Measurements from ENCODE around the gene ATP5MC2. TPM values are rescaled to one million over a fixed set of nuclear protein-coding genes. Genes with fewer than 3 reads are reported as not detected.
"Not testable (repeated sequence)": the region's sequence is repeated elsewhere in the genome, so short reads cannot be mapped to it uniquely, and the experiment has no call there.

Gene ATP5MC2
- total RNA-seq = 109 TPM
- 513 TPM for polyA plus RNA-seq

GRCh38 chr12:53675701-53676607, at the start of gene ATP5MC2:
Gene ATP5MC2 (minus strand): TSS chr12:53676083. CDS start chr12:53672614, 3,469 bp downstream.
- peak; percentile 96 for DNase-seq (ENCODE audit: extremely low spot score)
- WGBS = under 1% methylated on average over 61 of the region's 61 CpGs
- H3K36me3 ChIP-seq (ENCODE audit: insufficient read depth) = peaks cover 2% of the 10 kb centered on the region
- peak within 1 kb of the TSS; percentile 53 for H3K4me3 ChIP-seq (ENCODE audit: low read depth, low read length)
- H3K4me1 ChIP-seq (ENCODE audit: insufficient read depth) = no peaks in the 10 kb centered on the region
- peak within 1 kb of the TSS; percentile 96 for H3K27ac ChIP-seq (ENCODE audit: low read depth)

- Histone ChIP-seq H3K4me3 (ENCODE audit: low read depth, low read length) (no peak overlapping the region), H3K36me3 (ENCODE audit: insufficient read depth) (peaks cover 7% of the 10 kb centered on the region), H3K27ac (ENCODE audit: low read depth) (no peak overlapping the region), H3K4me1 (ENCODE audit: insufficient read depth) (no peaks in the 10 kb centered on the region)
- DNase-seq (ENCODE audit: extremely low spot score) = no peak
- 83% methylated on average over 3 of the region's 3 CpGs for WGBS
Observed at GRCh38 chr12:53722450-53723041, 46.7 kb upstream of the ATP5MC2 start.

- no peak overlapping the region for H3K4me3 ChIP-seq (ENCODE audit: low read depth, low read length)
- peaks cover 7% of the 10 kb centered on the region for H3K36me3 ChIP-seq (ENCODE audit: insufficient read depth)
- DNase-seq (ENCODE audit: extremely low spot score) = no peak
- H3K27ac ChIP-seq (ENCODE audit: low read depth) = no peak overlapping the region
- H3K4me1 ChIP-seq (ENCODE audit: insufficient read depth) = no peaks in the 10 kb centered on the region
- WGBS = 80% methylated on average over 1 of the region's 1 CpG
Observed at GRCh38 chr12:53720946-53721345, 45.1 kb upstream of the ATP5MC2 start.

- no peak for DNase-seq (ENCODE audit: extremely low spot score)
- peaks cover 7% of the 10 kb centered on the region for H3K36me3 ChIP-seq (ENCODE audit: insufficient read depth)
- H3K4me1 ChIP-seq (ENCODE audit: insufficient read depth) = no peaks in the 10 kb centered on the region
- H3K4me3 ChIP-seq (ENCODE audit: low read depth, low read length) = no peak overlapping the region
- 70% methylated on average over 2 of the region's 2 CpGs for WGBS
- H3K27ac ChIP-seq (ENCODE audit: low read depth) = no peak overlapping the region
Observed at GRCh38 chr12:53719649-53720048, 43.8 kb upstream of the ATP5MC2 start.

- DNase-seq (ENCODE audit: extremely low spot score); H3K36me3 ChIP-seq (ENCODE audit: insufficient read depth): not testable (repeated sequence)
- WGBS = 95% methylated on average over 6 of the region's 6 CpGs
Observed at GRCh38 chr12:53718567-53718966, 42.7 kb upstream of the ATP5MC2 start.

GRCh38 chr12:53717319-53717718, 41.4 kb upstream of the ATP5MC2 start:
- Histone ChIP-seq H3K27ac (ENCODE audit: low read depth) (no peak overlapping the region), H3K36me3 (ENCODE audit: insufficient read depth) (peaks cover 8% of the 10 kb centered on the region), H3K4me1 (ENCODE audit: insufficient read depth) (no peaks in the 10 kb centered on the region), H3K4me3 (ENCODE audit: low read depth, low read length) (no peak overlapping the region)
- 85% methylated on average over 5 of the region's 5 CpGs for WGBS
- no peak for DNase-seq (ENCODE audit: extremely low spot score)

More at GRCh38 chr12:53718567-53718966, 42.7 kb upstream of the ATP5MC2 start:
- not testable (repeated sequence) for H3K4me3 ChIP-seq (ENCODE audit: low read depth, low read length); H3K4me1 ChIP-seq (ENCODE audit: insufficient read depth); H3K27ac ChIP-seq (ENCODE audit: low read depth)

- Histone ChIP-seq H3K4me3 (ENCODE audit: low read depth, low read length) (no peak overlapping the region), H3K27ac (ENCODE audit: low read depth) (no peak overlapping the region), H3K4me1 (ENCODE audit: insufficient read depth) (no peaks in the 10 kb centered on the region), H3K36me3 (ENCODE audit: insufficient read depth) (peaks cover 5% of the 10 kb centered on the region)
- WGBS = 94% methylated on average over 4 of the region's 4 CpGs
- no peak for DNase-seq (ENCODE audit: extremely low spot score)
Observed at GRCh38 chr12:53714004-53714403, 38.1 kb upstream of the ATP5MC2 start.

GRCh38 chr12:53713516-53713915, 37.6 kb upstream of the ATP5MC2 start:
- Histone ChIP-seq H3K4me3 (ENCODE audit: low read depth, low read length) (no peak overlapping the region), H3K4me1 (ENCODE audit: insufficient read depth) (no peaks in the 10 kb centered on the region), H3K27ac (ENCODE audit: low read depth) (no peak overlapping the region), H3K36me3 (ENCODE audit: insufficient read depth) (peaks cover 5% of the 10 kb centered on the region)
- no peak for DNase-seq (ENCODE audit: extremely low spot score)
- WGBS = 77% methylated on average over 9 of the region's 9 CpGs

GRCh38 chr12:53712059-53712643, 36.3 kb upstream of the ATP5MC2 start:
- Histone ChIP-seq H3K27ac (ENCODE audit: low read depth) (no peak overlapping the region), H3K4me3 (ENCODE audit: low read depth, low read length) (no peak overlapping the region), H3K36me3 (ENCODE audit: insufficient read depth) (peaks cover 5% of the 10 kb centered on the region), H3K4me1 (ENCODE audit: insufficient read depth) (no peaks in the 10 kb centered on the region)
- no peak for DNase-seq (ENCODE audit: extremely low spot score)
- 75% methylated on average over 8 of the region's 8 CpGs for WGBS

GRCh38 chr12:53710091-53710490, 34.2 kb upstream of the ATP5MC2 start:
- WGBS = 32% methylated on average over 6 of the region's 6 CpGs
- no peaks in the 10 kb centered on the region for H3K4me1 ChIP-seq (ENCODE audit: insufficient read depth)
- H3K27ac ChIP-seq (ENCODE audit: low read depth) = no peak overlapping the region
- peaks cover 5% of the 10 kb centered on the region for H3K36me3 ChIP-seq (ENCODE audit: insufficient read depth)
- no peak overlapping the region for H3K4me3 ChIP-seq (ENCODE audit: low read depth, low read length)
- no peak for DNase-seq (ENCODE audit: extremely low spot score)

GRCh38 chr12:53709671-53710070, 33.8 kb upstream of the ATP5MC2 start:
- no peak for DNase-seq (ENCODE audit: extremely low spot score)
- Histone ChIP-seq H3K4me1 (ENCODE audit: insufficient read depth) (no peaks in the 10 kb centered on the region), H3K4me3 (ENCODE audit: low read depth, low read length) (no peak overlapping the region), H3K27ac (ENCODE audit: low read depth) (no peak overlapping the region), H3K36me3 (ENCODE audit: insufficient read depth) (peaks cover 5% of the 10 kb centered on the region)
- 34% methylated on average over 4 of the region's 4 CpGs for WGBS

- no peak overlapping the region for H3K4me3 ChIP-seq (ENCODE audit: low read depth, low read length)
Observed at GRCh38 chr12:53706080-53706479, 30.2 kb upstream of the ATP5MC2 start.

GRCh38 chr12:53703756-53704155, 27.9 kb upstream of the ATP5MC2 start:
- WGBS = 73% methylated on average over 4 of the region's 4 CpGs
- no peak for DNase-seq (ENCODE audit: extremely low spot score)
- Histone ChIP-seq H3K27ac (ENCODE audit: low read depth) (no peak overlapping the region), H3K4me3 (ENCODE audit: low read depth, low read length) (no peak overlapping the region), H3K36me3 (ENCODE audit: insufficient read depth) (no peaks in the 10 kb centered on the region), H3K4me1 (ENCODE audit: insufficient read depth) (no peaks in the 10 kb centered on the region)

More at GRCh38 chr12:53706080-53706479, 30.2 kb upstream of the ATP5MC2 start:
- no peak for DNase-seq (ENCODE audit: extremely low spot score)
- 57% methylated on average over 1 of the region's 1 CpG for WGBS
- Histone ChIP-seq H3K36me3 (ENCODE audit: insufficient read depth) (no peaks in the 10 kb centered on the region), H3K4me1 (ENCODE audit: insufficient read depth) (no peaks in the 10 kb centered on the region), H3K27ac (ENCODE audit: low read depth) (no peak overlapping the region)
